ENCODE measurements around the gene NUP93.

- no peak for TF ChIP-seq ZBTB20 (tag by site-specific recombination; IDR thresholded peaks at IDR 0.05)
- TF ChIP-seq SALL2 (tag by site-specific recombination; IDR thresholded peaks at IDR 0.05; ENCODE audit: borderline replicate concordance) = no peak
- no peak for TF ChIP-seq ZNF16 (tag by site-specific recombination; IDR thresholded peaks at IDR 0.05; ENCODE audit: low read depth)
Measured at GRCh38 chr16:56722200-56722842, 7.6 kb upstream of the NUP93 start.

Data from HEK293 (cell line).